ENCODE results near the gene GPR35.

The GPR35 gene

DNA sequence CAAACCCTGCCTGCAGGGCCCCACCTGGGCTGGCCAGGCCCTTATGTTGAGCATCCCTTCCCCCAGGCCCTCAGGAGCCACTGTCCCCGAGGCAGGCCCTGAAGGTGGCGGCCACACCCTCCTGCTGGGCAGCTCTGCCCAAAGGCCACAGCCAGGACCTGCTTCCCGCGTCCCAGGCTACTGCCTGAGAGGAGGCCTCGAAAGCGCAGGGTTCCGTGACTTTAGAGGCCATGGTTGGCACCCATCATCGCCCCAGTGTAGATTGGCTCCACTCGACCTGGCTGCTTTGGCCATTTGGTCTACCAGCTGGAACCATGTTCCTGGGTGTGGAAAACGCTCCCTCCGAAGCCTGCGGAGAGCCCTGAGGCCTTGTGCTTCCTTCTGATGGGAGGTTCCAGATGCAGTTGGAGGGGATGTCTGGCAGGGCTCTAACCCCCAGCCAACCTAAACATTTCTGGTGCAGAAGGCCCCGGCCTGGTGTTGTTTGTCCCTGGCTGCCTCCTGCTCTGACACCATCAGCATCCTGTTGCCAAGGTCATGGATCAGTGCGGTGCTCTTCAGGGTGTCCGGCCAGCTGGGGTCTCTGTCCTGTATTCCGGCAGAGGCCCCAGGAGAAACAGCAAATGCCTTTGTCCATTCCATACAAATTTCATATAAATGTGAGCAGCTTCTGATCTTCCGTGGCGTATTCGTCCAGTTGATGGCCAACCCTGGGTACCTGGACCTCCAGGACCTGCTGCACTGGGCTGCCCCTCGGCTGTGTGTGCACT lies 24.0 kb upstream of the GPR35 start:
- no peak overlapping the region for H3K23ac ChIP-seq (ENCODE audit: low read length in 2 of 2)
- no peak overlapping the region for H3K9ac ChIP-seq (ENCODE audit: low read length)
- no peak overlapping the region for H2AFZ ChIP-seq (ENCODE audit: low read depth, low read length)
- peaks cover 12% of the 10 kb centered on the region for H3K4me1 ChIP-seq (ENCODE audit: control insufficient read depth, insufficient read depth, low read depth, low read length)
- no peak overlapping the region for H2BK5ac ChIP-seq (ENCODE audit: low read depth, low read length, poor library complexity, severe bottlenecking)
- no peak overlapping the region for H2AK5ac ChIP-seq (ENCODE audit: low read length, severe bottlenecking)
- no peak overlapping the region for H3K27ac ChIP-seq (ENCODE audit: low read length, poor library complexity, severe bottlenecking)
- H3K4me3 ChIP-seq (ENCODE audit: insufficient read depth in 1 of 2, low read depth in 1 of 2, low read length in 2 of 2) = no peak overlapping the region
- no peak for DNase-seq
- no peaks in the 10 kb centered on the region for H3K27me3 ChIP-seq (ENCODE audit: control insufficient read depth in 1 of 2, insufficient read depth in 1 of 2, low read length in 2 of 2)
- H3K14ac ChIP-seq (ENCODE audit: low read length in 2 of 2) = no peak overlapping the region
- no peak overlapping the region for H4K91ac ChIP-seq (ENCODE audit: low read length)
- H3K36me3 ChIP-seq (ENCODE audit: control insufficient read depth in 1 of 2, insufficient read depth in 2 of 2, low read depth in 1 of 2, low read length in 2 of 2) = peaks cover 17 to 70% of the 10 kb centered on the region in 2 experiments
- H3K4me2 ChIP-seq (ENCODE audit: low read length, poor library complexity, severe bottlenecking) = no peak overlapping the region
- peaks cover 14% of the 10 kb centered on the region for H3K79me1 ChIP-seq (replicated peaks; ENCODE audit: low read length, poor library complexity, severe bottlenecking)
- no peaks in the 10 kb centered on the region for H3K9me3 ChIP-seq (ENCODE audit: control insufficient read depth, low read length)
- no peak overlapping the region for H2BK15ac ChIP-seq (ENCODE audit: low read depth, poor library complexity, severe bottlenecking)
- no peak overlapping the region for H4K8ac ChIP-seq (ENCODE audit: low read length)
- no peak overlapping the region for H2BK120ac ChIP-seq (ENCODE audit: low read depth, low read length)
- no peak overlapping the region for H2BK12ac ChIP-seq (ENCODE audit: low read length in 2 of 2)
- H3K4ac ChIP-seq (ENCODE audit: low read depth in 1 of 2, low read length in 2 of 2) = no peak overlapping the region
- 91% methylated on average over 20 of the region's 20 CpGs for WGBS
- no peak overlapping the region for H3K18ac ChIP-seq (ENCODE audit: low read depth in 1 of 2, low read length in 2 of 2)

DNA sequence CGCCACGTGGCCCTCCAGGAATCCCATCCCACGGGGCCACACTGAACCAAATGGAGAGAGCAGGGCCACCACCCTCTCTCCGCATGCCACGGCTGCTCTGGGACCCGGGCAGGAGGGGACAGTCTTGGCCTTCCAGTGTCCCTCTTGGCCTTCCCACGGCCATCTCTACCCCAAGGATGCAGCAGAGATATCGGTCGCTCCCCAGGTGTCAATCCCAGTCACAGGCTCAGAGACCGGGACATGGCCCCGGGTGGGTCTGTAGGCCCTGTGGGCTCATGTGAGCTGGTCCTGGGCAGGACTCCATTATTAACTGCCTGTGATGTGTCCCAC lies 23.5 kb upstream of the GPR35 start:
- no peak overlapping the region for H3K9ac ChIP-seq (ENCODE audit: low read length)
- H3K27ac ChIP-seq (ENCODE audit: low read length, poor library complexity, severe bottlenecking) = no peak overlapping the region
- no peak overlapping the region for H2AK5ac ChIP-seq (ENCODE audit: low read length, severe bottlenecking)
- H3K36me3 ChIP-seq (ENCODE audit: control insufficient read depth in 1 of 2, insufficient read depth in 2 of 2, low read depth in 1 of 2, low read length in 2 of 2) = peaks cover 15 to 64% of the 10 kb centered on the region in 2 experiments
- H3K27me3 ChIP-seq (ENCODE audit: control insufficient read depth in 1 of 2, insufficient read depth in 1 of 2, low read length in 2 of 2) = no peaks in the 10 kb centered on the region
- no peak overlapping the region for H2BK120ac ChIP-seq (ENCODE audit: low read depth, low read length)
- 96% methylated on average over 11 of the region's 11 CpGs for WGBS
- no peak for DNase-seq
- peaks cover 9% of the 10 kb centered on the region for H3K79me1 ChIP-seq (replicated peaks; ENCODE audit: low read length, poor library complexity, severe bottlenecking)
- H4K8ac ChIP-seq (ENCODE audit: low read length) = no peak overlapping the region
- H4K91ac ChIP-seq (ENCODE audit: low read length) = no peak overlapping the region
- H2BK15ac ChIP-seq (ENCODE audit: low read depth, poor library complexity, severe bottlenecking) = no peak overlapping the region
- H3K4me2 ChIP-seq (ENCODE audit: low read length, poor library complexity, severe bottlenecking) = no peak overlapping the region
- H2BK5ac ChIP-seq (ENCODE audit: low read depth, low read length, poor library complexity, severe bottlenecking) = no peak overlapping the region
- no peak overlapping the region for H2BK12ac ChIP-seq (ENCODE audit: low read length in 2 of 2)
- H3K4ac ChIP-seq (ENCODE audit: low read depth in 1 of 2, low read length in 2 of 2) = no peak overlapping the region
- H2AFZ ChIP-seq (ENCODE audit: low read depth, low read length) = no peak overlapping the region
- no peak overlapping the region for H3K18ac ChIP-seq (ENCODE audit: low read depth in 1 of 2, low read length in 2 of 2)
- peaks cover 12% of the 10 kb centered on the region for H3K4me1 ChIP-seq (ENCODE audit: control insufficient read depth, insufficient read depth, low read depth, low read length)
- H3K9me3 ChIP-seq (ENCODE audit: control insufficient read depth, low read length) = no peaks in the 10 kb centered on the region
- H3K23ac ChIP-seq (ENCODE audit: low read length in 2 of 2) = no peak overlapping the region
- H3K14ac ChIP-seq (ENCODE audit: low read length in 2 of 2) = no peak overlapping the region
- H3K4me3 ChIP-seq (ENCODE audit: insufficient read depth in 1 of 2, low read depth in 1 of 2, low read length in 2 of 2) = no peak overlapping the region

DNA sequence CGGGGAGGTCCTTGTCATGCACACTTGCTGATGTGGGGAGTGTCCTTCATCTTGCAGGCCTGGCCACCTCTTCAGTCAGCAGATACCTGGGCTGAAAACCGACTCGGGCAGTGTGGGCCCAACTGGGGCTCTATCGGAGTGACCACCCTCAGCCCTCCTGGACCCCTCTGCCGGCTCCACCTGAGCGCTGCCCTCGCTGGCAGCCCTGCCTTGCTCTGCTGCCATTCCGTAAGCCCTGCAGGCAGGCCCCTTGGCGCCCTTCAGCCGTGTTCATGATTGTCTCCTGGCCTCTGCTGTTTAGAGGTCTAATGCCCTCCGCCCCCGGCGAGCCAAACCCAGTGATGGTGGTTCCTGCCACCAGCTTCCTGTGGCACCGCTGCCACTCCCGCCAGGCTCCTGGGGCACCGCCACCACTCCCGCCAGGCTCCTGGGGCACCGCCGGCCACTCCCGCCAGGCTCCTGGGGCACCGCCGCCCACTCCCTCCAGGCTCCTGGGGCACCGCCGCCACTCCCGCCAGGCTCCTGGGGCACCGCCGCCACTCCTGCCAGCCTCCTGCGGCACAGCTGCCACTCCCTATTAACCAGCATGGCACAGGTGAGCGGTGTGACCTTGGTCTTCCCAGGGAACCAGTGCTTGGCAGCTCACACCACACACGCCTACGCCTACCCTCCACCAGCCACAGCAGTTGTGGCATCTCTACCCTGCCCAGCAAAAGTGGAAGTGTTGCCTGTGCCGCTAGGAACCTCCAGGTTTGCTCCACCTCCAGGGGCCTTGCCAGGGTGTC lies 22.8 kb upstream of the GPR35 start:
- Histone ChIP-seq H2AK5ac (ENCODE audit: low read length, severe bottlenecking) (no peak overlapping the region), H3K4me3 (ENCODE audit: insufficient read depth in 1 of 2, low read depth in 1 of 2, low read length in 2 of 2) (no peak overlapping the region), H3K18ac (ENCODE audit: low read depth in 1 of 2, low read length in 2 of 2) (no peak overlapping the region), H3K79me1 (replicated peaks; ENCODE audit: low read length, poor library complexity, severe bottlenecking) (peaks cover 3% of the 10 kb centered on the region), H3K4me1 (ENCODE audit: control insufficient read depth, insufficient read depth, low read depth, low read length) (peaks cover 12% of the 10 kb centered on the region), H3K36me3 (ENCODE audit: control insufficient read depth in 1 of 2, insufficient read depth in 2 of 2, low read depth in 1 of 2, low read length in 2 of 2) (peaks cover 15 to 57% of the 10 kb centered on the region in 2 experiments), H2BK15ac (ENCODE audit: low read depth, poor library complexity, severe bottlenecking) (no peak overlapping the region), H3K27ac (ENCODE audit: low read length, poor library complexity, severe bottlenecking) (no peak overlapping the region), H2AFZ (ENCODE audit: low read depth, low read length) (no peak overlapping the region), H3K9ac (ENCODE audit: low read length) (no peak overlapping the region), H4K8ac (ENCODE audit: low read length) (no peak overlapping the region), H2BK5ac (ENCODE audit: low read depth, low read length, poor library complexity, severe bottlenecking) (no peak overlapping the region), H3K14ac (ENCODE audit: low read length in 2 of 2) (no peak overlapping the region), H3K9me3 (ENCODE audit: control insufficient read depth, low read length) (no peaks in the 10 kb centered on the region), H3K4ac (ENCODE audit: low read depth in 1 of 2, low read length in 2 of 2) (no peak overlapping the region), H2BK12ac (ENCODE audit: low read length in 2 of 2) (no peak overlapping the region), H4K91ac (ENCODE audit: low read length) (peak overlapping the region; percentile 4), H2BK120ac (ENCODE audit: low read depth, low read length) (no peak overlapping the region), H3K27me3 (ENCODE audit: control insufficient read depth in 1 of 2, insufficient read depth in 1 of 2, low read length in 2 of 2) (no peaks in the 10 kb centered on the region), H3K23ac (ENCODE audit: low read length in 2 of 2) (no peak overlapping the region), H3K4me2 (ENCODE audit: low read length, poor library complexity, severe bottlenecking) (no peak overlapping the region)
- 91% methylated on average over 32 of the region's 32 CpGs for WGBS
- DNase-seq = no peak

DNA sequence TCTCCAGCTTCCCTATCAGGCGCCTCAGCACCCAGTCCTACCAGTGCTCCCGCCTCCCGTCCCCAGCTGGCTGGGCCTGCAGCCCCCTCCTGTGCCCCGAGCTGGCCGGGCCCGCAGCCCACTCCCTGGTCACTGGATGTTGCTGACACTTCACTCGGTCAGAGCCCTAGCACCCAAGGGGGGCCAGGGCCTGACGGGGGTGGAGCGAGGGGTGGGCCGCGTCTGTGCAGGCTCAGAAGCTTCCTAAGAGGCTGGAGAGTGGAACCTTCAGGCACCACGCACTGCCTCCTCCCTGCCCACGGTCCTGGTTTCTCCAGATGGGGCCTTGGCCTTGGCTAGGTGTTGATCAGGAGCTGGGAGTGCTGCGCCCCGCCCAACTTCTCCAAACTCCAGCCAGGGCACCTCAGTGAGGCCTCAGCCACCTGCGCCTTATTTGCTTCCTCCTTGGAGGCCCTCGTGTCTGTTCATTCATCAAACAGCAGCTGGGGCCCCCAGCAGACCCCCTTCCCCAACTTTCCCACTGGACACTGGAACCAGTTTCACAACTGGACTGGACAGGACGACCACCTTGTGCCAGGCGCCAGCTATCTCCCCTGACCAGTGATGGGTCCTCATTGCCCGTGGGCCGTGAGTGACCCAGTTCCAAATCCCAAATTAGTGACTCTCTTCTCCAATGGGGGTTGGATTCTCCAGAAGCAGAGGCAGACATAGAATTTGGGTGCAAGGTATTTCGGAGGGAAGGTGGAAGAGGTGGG lies 22.0 kb upstream of the GPR35 start:
- Histone ChIP-seq H2BK12ac (ENCODE audit: low read length in 2 of 2) (no peak overlapping the region), H3K27ac (ENCODE audit: low read length, poor library complexity, severe bottlenecking) (no peak overlapping the region), H2AFZ (ENCODE audit: low read depth, low read length) (no peak overlapping the region), H3K18ac (ENCODE audit: low read depth in 1 of 2, low read length in 2 of 2) (no peak overlapping the region), H2BK5ac (ENCODE audit: low read depth, low read length, poor library complexity, severe bottlenecking) (no peak overlapping the region), H4K8ac (ENCODE audit: low read length) (no peak overlapping the region), H3K23ac (ENCODE audit: low read length in 2 of 2) (no peak overlapping the region), H3K4me3 (ENCODE audit: insufficient read depth in 1 of 2, low read depth in 1 of 2, low read length in 2 of 2) (no peak overlapping the region), H2AK5ac (ENCODE audit: low read length, severe bottlenecking) (no peak overlapping the region), H3K27me3 (ENCODE audit: control insufficient read depth in 1 of 2, insufficient read depth in 1 of 2, low read length in 2 of 2) (no peaks in the 10 kb centered on the region), H3K9ac (ENCODE audit: low read length) (no peak overlapping the region), H2BK15ac (ENCODE audit: low read depth, poor library complexity, severe bottlenecking) (no peak overlapping the region), H3K79me1 (replicated peaks; ENCODE audit: low read length, poor library complexity, severe bottlenecking) (no peaks in the 10 kb centered on the region), H3K4me2 (ENCODE audit: low read length, poor library complexity, severe bottlenecking) (no peak overlapping the region), H3K36me3 (ENCODE audit: control insufficient read depth in 1 of 2, insufficient read depth in 2 of 2, low read depth in 1 of 2, low read length in 2 of 2) (peaks cover 12 to 50% of the 10 kb centered on the region in 2 experiments), H3K4ac (ENCODE audit: low read depth in 1 of 2, low read length in 2 of 2) (no peak overlapping the region), H2BK120ac (ENCODE audit: low read depth, low read length) (no peak overlapping the region), H4K91ac (ENCODE audit: low read length) (no peak overlapping the region), H3K9me3 (ENCODE audit: control insufficient read depth, low read length) (no peaks in the 10 kb centered on the region), H3K14ac (ENCODE audit: low read length in 2 of 2) (no peak overlapping the region), H3K4me1 (ENCODE audit: control insufficient read depth, insufficient read depth, low read depth, low read length) (peaks cover 12% of the 10 kb centered on the region)
- DNase-seq = no peak
- 97% methylated on average over 20 of the region's 22 CpGs for WGBS
